K562 (cell line): ENCODE measurements around the gene CARMIL1. TPM values are rescaled to one million over a fixed set of nuclear protein-coding genes. Genes with fewer than 3 reads are reported as not detected.

Experiments
- ATAC-seq: fragments of 200-7000 bp; cut with Tn5 transposase; 3 replicates; pipeline ENCODE4 v1.9.1; 2020; ENCODE audit warnings: moderate library complexity
- BruUV-seq: library from RNA; stranded (reverse); fragments of 400-500 nt; replicated peaks from 2 replicates; lab custom pipeline; 2021; lab: Mats Ljungman, UMichigan
- CTCF ChIA-PET: fragments of 300-600 bp; formaldehyde crosslinking; extraction: SDS; loops from one replicate; lab custom pipeline; 2021; ENCODE audit warnings: low intra/inter-chr PET ratio; lab: Yijun Ruan, JAX
- POLR2A ChIA-PET: fragments of 300-600, 350-650 bp; sonication (Branson Sonifier 250); formaldehyde crosslinking; extraction: SDS; loops from one replicate; lab custom pipeline; 2021; ENCODE audit warnings: antibody characterized with exemption, inconsistent platforms; lab: Yijun Ruan, JAX
- DNase-seq, 4 experiments: peaks; one replicate each; pipeline versions ENCODE4 v3.0.0 to v3.0.0-alpha.2; 2011 to 2018; ENCODE audit warnings: low spot score in 3 of 4, mixed read lengths in 3 of 4; ENCODE audit errors: extremely low read depth in 1 of 4
- FAIRE-seq: peaks from 2 replicates; lab custom pipeline; 2011; peaks lifted over from hg19 to GRCh38; lab: Jason Lieb, UNC
- H2AFZ ChIP-seq: 2 replicates; pipeline ENCODE4 v1.6.0; 2011; ENCODE audit warnings: low read depth, low read length, control low read depth, inconsistent platforms
- H3K27ac ChIP-seq: fragments of 200-600 bp; 3 replicates; pipeline ENCODE4 v1.8.0; 2011; ENCODE audit warnings: low read depth, mild to moderate bottlenecking, control low read depth, inconsistent platforms, low read length, moderate library complexity, mixed read lengths; ENCODE audit errors: extremely low read depth
- H3K27me3 ChIP-seq, 2 experiments: fragments of 300-600 bp in 1 of 2; 2 replicates in 1 of 2; 3 replicates in 1 of 2; pipeline versions ENCODE4 v1.6.0 to v1.8.0; 2011; ENCODE audit warnings: inconsistent platforms in 2 of 2, low read length in 2 of 2, mild to moderate bottlenecking in 1 of 2, mixed read lengths in 1 of 2, moderate library complexity in 1 of 2; ENCODE audit not compliant: control insufficient read depth in 2 of 2, insufficient read depth in 2 of 2
- H3K36me3 ChIP-seq: fragments of 300-600 bp; 3 replicates; pipeline ENCODE4 v1.8.0; 2011; ENCODE audit warnings: mild to moderate bottlenecking, low read length, inconsistent platforms; ENCODE audit not compliant: control insufficient read depth, insufficient read depth
- H3K4me1 ChIP-seq, 2 experiments: fragments of 200-600 bp in 1 of 2; replicated peaks in 1 of 2; 2 replicates in 1 of 2; 3 replicates in 1 of 2; pipeline versions ENCODE4 v1.5.1 to v1.8.0; 2011; ENCODE audit warnings: inconsistent platforms in 2 of 2, low read length in 2 of 2, mild to moderate bottlenecking in 1 of 2, mixed read lengths in 1 of 2, moderate library complexity in 1 of 2; ENCODE audit not compliant: control insufficient read depth in 2 of 2, insufficient read depth in 2 of 2
- H3K4me2 ChIP-seq: 2 replicates; pipeline ENCODE4 v1.6.1; 2011; ENCODE audit warnings: low read length, control low read depth, inconsistent platforms, mixed read lengths; ENCODE audit not compliant: insufficient read depth
- H3K4me3 ChIP-seq: fragments of 200-600 bp; sonication (generic), shearing (Covaris generic); 2 replicates; pipeline ENCODE4 v1.5.1; 2016; ENCODE audit warnings: control low read depth, inconsistent platforms
- H3K79me2 ChIP-seq: fragments of 200-600 bp; 3 replicates; pipeline ENCODE4 v1.8.0; 2011; ENCODE audit warnings: low read length, inconsistent platforms; ENCODE audit not compliant: control insufficient read depth, insufficient read depth
- H3K9ac ChIP-seq, 2 experiments: 2 replicates each; pipeline versions ENCODE4 v1.6.0 to v1.6.1; 2011; ENCODE audit warnings: low read depth in 2 of 2, low read length in 2 of 2, control low read depth in 1 of 2, inconsistent platforms in 1 of 2, mild to moderate bottlenecking in 1 of 2, mixed read lengths in 1 of 2; ENCODE audit not compliant: insufficient read depth in 1 of 2
- H3K9me1 ChIP-seq: one replicate; pipeline ENCODE4 v1.6.0; 2011; ENCODE audit warnings: inconsistent platforms, mild to moderate bottlenecking, low read length, moderate library complexity; ENCODE audit not compliant: control insufficient read depth, insufficient read depth
- H3K9me3 ChIP-seq: replicated peaks from 2 replicates; pipeline ENCODE4 v1.5.1; 2011; ENCODE audit warnings: low read depth, low read length, inconsistent platforms; ENCODE audit not compliant: control insufficient read depth, insufficient read depth
- H4K20me1 ChIP-seq: replicated peaks from 2 replicates; pipeline ENCODE4 v1.6.1; 2011; ENCODE audit warnings: low read length, inconsistent platforms, mixed read lengths; ENCODE audit not compliant: control insufficient read depth, insufficient read depth
- ARID1B ChIP-seq: fragments of 450-650 bp; IDR thresholded peaks from 2 replicates; pipeline ENCODE4 v1.6.1; 2016; ENCODE audit warnings: antibody characterized with exemption, mild to moderate bottlenecking, inconsistent platforms
- BMI1 ChIP-seq: fragments of 150-350 bp; IDR thresholded peaks from 2 replicates; pipeline ENCODE4 v1.6.1; 2014; ENCODE audit warnings: low read length
- CBFA2T3 ChIP-seq: fragments of 450-650 bp; IDR thresholded peaks from 2 replicates; pipeline ENCODE4 v1.6.1; 2017
- KLF16 ChIP-seq: IDR thresholded peaks from 2 replicates; pipeline ENCODE4 v1.6.1; 2016; ENCODE audit warnings: antibody characterized with exemption
- MIER1 ChIP-seq: fragments of 450-650 bp; IDR thresholded peaks from 2 replicates; pipeline ENCODE4 v1.6.1; 2016; ENCODE audit warnings: antibody characterized with exemption, mild to moderate bottlenecking, low read depth
- PML ChIP-seq: IDR thresholded peaks from 2 replicates; pipeline ENCODE4 v1.6.1; 2012; ENCODE audit warnings: low read length, inconsistent platforms
- SUPT5H ChIP-seq: fragments of 450-650 bp; IDR thresholded peaks from 2 replicates; pipeline ENCODE4 v1.6.1; 2016
- TBL1XR1 ChIP-seq, 2 experiments: IDR thresholded peaks; 2 replicates each; pipeline ENCODE4 v1.6.1; 2012; ENCODE audit warnings: improper control_type of control experiment in 2 of 2, low read length in 2 of 2, mild to moderate bottlenecking in 1 of 2
- WGBS: fragments of 100-300 bp; shearing (Covaris generic); methylation state at CpG from one replicate; pipeline ENCODE4 v1.1.6; 2016; ENCODE audit warnings: low coverage, mixed read lengths; ENCODE audit not compliant: insufficient coverage; ENCODE audit errors: missing lambda C conversion rate; 5-methylcytosine and 5-hydroxymethylcytosine counted together
- in situ Hi-C: fragments of 300-500 bp; cut with MboI; formaldehyde crosslinking; loops from 4 replicates; pipeline ENCODE4 v1.15.0; 2018; ENCODE audit warnings: inconsistent platforms, mixed read lengths
- intact Hi-C: fragments of 100-400 bp; cut with micrococcal nuclease; formaldehyde crosslinking; loops from 2 replicates; pipeline ENCODE4 v1.14.2; 2022
- polyA plus RNA-seq, 8 experiments: library from polyadenylated mRNA; depleted of rRNA in 4 of 8; stranded (reverse) in 5 of 8; unstranded in 3 of 8; fragments of >200 nt; fragmentation: Nextera tagmentation in 2 of 8; fragmentation: Illumina TruSeq in 1 of 8; extraction: Ambion mirVana in 2 of 8; extraction: Trizol in 1 of 8; gene quantifications; 2 replicates each; pipeline versions ENCODE4 v1.2.1 to v1.2.3, GENCODE V29; 2011 to 2014; ENCODE audit warnings: inconsistent platforms in 1 of 8, missing spikeins in 1 of 8
- total RNA-seq, 7 experiments: library from RNA; depleted of rRNA in 6 of 7; stranded (reverse); fragments of >200 nt in 6 of 7; fragmentation: Illumina TruSeq in 2 of 7; extraction: Trizol in 2 of 7; gene quantifications; 2 replicates each; pipeline versions ENCODE4 v1.2.1 to v1.2.3, GENCODE V29; 2011 to 2021; ENCODE audit warnings: low replicate concordance in 1 of 7
- TF ChIP-seq, protein P1 (sequence below), 2 experiments: IDR thresholded peaks; 2 replicates each; pipeline ENCODE4 v1.6.1; 2011; ENCODE audit warnings: borderline replicate concordance in 1 of 2, control low read depth in 1 of 2, low read depth in 1 of 2, low read length in 1 of 2, mild to moderate bottlenecking in 1 of 2, mixed read lengths in 1 of 2, moderate library complexity in 1 of 2; ENCODE audit not compliant: insufficient read depth in 1 of 2, insufficient read length in 1 of 2, poor library complexity in 1 of 2, severe bottlenecking in 1 of 2; ENCODE audit errors: extremely low read depth in 1 of 2
- TF ChIP-seq, protein P2 (sequence below): sonication (generic); formaldehyde crosslinking; IDR thresholded peaks from 2 replicates; pipeline ENCODE4 v1.8.1; 2023; ENCODE audit warnings: missing genetic modification reagents, mild to moderate bottlenecking, borderline replicate concordance

CARMIL1 gene
- total and polyA plus RNA-seq, 9 of the 15 experiments (the other 6 are each of a cell fraction or from before 2014, with no cell fraction given), result 0.04 to 0.32 (median 0.10) TPM; not detected in 1

DNA sequence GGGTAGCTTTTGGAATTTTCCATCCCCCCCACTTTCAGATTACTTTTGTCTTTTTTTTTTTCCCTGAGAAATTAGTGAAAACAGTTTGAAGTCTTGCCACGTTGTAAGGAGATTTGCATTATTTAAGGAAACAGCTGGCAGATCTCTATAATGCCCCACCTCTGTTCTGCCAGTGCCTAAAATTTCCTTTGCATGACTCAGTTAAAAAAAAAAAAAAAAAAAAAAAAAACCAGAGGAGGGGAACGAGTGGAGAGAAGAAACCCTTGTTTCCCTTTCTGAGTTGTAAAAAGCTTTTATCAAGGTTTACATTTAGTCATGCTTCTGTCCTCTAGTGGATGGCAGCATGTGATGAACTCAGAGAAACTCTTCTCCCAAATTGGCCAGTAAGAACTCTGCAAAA, 33.5 kb downstream of the CARMIL1 start:
- no peak overlapping the region for H3K9ac ChIP-seq
- ChIA-PET POLR2A (interaction anchor here (0.9 kb wide), 1 partner anchor 46 kb away, joined by 3 read pairs; no protein-coding TSS in a partner anchor), CTCF (no interaction called here)
- no peaks in the 10 kb centered on the region for H3K79me2 ChIP-seq
- no peak for DNase-seq
- intact Hi-C loops (no loop called here), in situ Hi-C loops (no loop called here)
- H3K4me3 ChIP-seq, result no peak overlapping the region
- TF ChIP-seq, protein P1, sequence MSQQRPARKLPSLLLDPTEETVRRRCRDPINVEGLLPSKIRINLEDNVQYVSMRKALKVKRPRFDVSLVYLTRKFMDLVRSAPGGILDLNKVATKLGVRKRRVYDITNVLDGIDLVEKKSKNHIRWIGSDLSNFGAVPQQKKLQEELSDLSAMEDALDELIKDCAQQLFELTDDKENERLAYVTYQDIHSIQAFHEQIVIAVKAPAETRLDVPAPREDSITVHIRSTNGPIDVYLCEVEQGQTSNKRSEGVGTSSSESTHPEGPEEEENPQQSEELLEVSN (IDR thresholded peaks at IDR 0.05; ENCODE audit: borderline replicate concordance in 1 of 2, extremely low read depth in 1 of 2, insufficient read depth in 1 of 2, insufficient read length in 1 of 2, low read depth in 1 of 2, low read length in 1 of 2, poor library complexity in 1 of 2, severe bottlenecking in 1 of 2), result no peak
- TF ChIP-seq KLF16, result no peak
- TF ChIP-seq PML, result no peak
- TF ChIP-seq SUPT5H, result no peak
- TF ChIP-seq BMI1, result no peak
- TF ChIP-seq TBL1XR1 (IDR thresholded peaks at IDR 0.05; ENCODE audit: low read length in 2 of 2), result no peak
- TF ChIP-seq, protein P2, sequence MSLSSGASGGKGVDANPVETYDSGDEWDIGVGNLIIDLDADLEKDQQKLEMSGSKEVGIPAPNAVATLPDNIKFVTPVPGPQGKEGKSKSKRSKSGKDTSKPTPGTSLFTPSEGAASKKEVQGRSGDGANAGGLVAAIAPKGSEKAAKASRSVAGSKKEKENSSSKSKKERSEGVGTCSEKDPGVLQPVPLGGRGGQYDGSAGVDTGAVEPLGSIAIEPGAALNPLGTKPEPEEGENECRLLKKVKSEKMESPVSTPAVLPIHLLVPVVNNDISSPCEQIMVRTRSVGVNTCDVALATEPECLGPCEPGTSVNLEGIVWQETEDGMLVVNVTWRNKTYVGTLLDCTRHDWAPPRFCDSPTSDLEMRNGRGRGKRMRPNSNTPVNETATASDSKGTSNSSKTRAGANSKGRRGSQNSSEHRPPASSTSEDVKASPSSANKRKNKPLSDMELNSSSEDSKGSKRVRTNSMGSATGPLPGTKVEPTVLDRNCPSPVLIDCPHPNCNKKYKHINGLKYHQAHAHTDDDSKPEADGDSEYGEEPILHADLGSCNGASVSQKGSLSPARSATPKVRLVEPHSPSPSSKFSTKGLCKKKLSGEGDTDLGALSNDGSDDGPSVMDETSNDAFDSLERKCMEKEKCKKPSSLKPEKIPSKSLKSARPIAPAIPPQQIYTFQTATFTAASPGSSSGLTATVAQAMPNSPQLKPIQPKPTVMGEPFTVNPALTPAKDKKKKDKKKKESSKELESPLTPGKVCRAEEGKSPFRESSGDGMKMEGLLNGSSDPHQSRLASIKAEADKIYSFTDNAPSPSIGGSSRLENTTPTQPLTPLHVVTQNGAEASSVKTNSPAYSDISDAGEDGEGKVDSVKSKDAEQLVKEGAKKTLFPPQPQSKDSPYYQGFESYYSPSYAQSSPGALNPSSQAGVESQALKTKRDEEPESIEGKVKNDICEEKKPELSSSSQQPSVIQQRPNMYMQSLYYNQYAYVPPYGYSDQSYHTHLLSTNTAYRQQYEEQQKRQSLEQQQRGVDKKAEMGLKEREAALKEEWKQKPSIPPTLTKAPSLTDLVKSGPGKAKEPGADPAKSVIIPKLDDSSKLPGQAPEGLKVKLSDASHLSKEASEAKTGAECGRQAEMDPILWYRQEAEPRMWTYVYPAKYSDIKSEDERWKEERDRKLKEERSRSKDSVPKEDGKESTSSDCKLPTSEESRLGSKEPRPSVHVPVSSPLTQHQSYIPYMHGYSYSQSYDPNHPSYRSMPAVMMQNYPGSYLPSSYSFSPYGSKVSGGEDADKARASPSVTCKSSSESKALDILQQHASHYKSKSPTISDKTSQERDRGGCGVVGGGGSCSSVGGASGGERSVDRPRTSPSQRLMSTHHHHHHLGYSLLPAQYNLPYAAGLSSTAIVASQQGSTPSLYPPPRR (CRISPR knock-in tag), result no peak
- no peak for TF ChIP-seq MIER1
- no peak for TF ChIP-seq ARID1B
- TF ChIP-seq CBFA2T3, result no peak
- TF ChIP-seq, all 486 proteins: peak for 0
- no peak overlapping the region for H3K4me2 ChIP-seq
- no peak for ATAC-seq
- no peak overlapping the region for H2AFZ ChIP-seq
- H3K9me3 ChIP-seq, result no peaks in the 10 kb centered on the region
- no peak for FAIRE-seq
- H3K27ac ChIP-seq, result no peak overlapping the region
- BruUV-seq, result no TSS peak
- WGBS, result 0% methylated on average over 2 of the region's 2 CpGs
- no peaks in the 10 kb centered on the region for H3K9me1 ChIP-seq
- no peaks in the 10 kb centered on the region for H3K4me1 ChIP-seq
- no peaks in the 10 kb centered on the region for H3K36me3 ChIP-seq
- peaks cover 2 to 4% of the 10 kb centered on the region in 2 experiments; a peak in 4 of 5 replicates for H3K27me3 ChIP-seq
- no peaks in the 10 kb centered on the region for H4K20me1 ChIP-seq
